ENCODE measurements around the gene CA10.

Gene CA10

GRCh38 chr17:51674579-51675255 is 483.8 kb downstream of the CA10 start:
- H3K27me3 ChIP-seq = no peaks in the 10 kb centered on the region
- TF ChIP-seq Cebpa-rat (IDR thresholded peaks at IDR 0.05) = no peak
- H3K36me3 ChIP-seq = no peaks in the 10 kb centered on the region
- H3K4me1 ChIP-seq = no peaks in the 10 kb centered on the region
- H3K4me3 ChIP-seq = no peak overlapping the region
- H3K4me2 ChIP-seq = no peak overlapping the region
- H3K9me3 ChIP-seq (replicated peaks in 1 of 11) = peaks cover 0 to 3% (median 0%) of the 10 kb centered on the region in 11 experiments; a peak in 5 of 22 replicates
- no peak overlapping the region for H3K27ac ChIP-seq
- H3K9ac ChIP-seq = no peak overlapping the region
- H4K20me1 ChIP-seq = no peaks in the 10 kb centered on the region

GRCh38 chr17:51673070-51673469 is 485.4 kb downstream of the CA10 start:
- Histone ChIP-seq H4K20me1 (no peaks in the 10 kb centered on the region), H3K9me3 (replicated peaks in 1 of 11) (peaks cover 12 to 18% (median 15%) of the 10 kb centered on the region in 11 experiments; a peak in 19 of 22 replicates), H3K27me3 (no peaks in the 10 kb centered on the region), H3K9ac (no peak overlapping the region), H3K4me1 (0 out of 20 replicates have a peak, but pooled peaks cover 0 to 2% (median 0%) of the 10 kb centered on the region in 10 experiments), H3K36me3 (no peaks in the 10 kb centered on the region), H3K27ac (no peak overlapping the region), H3K4me2 (no peak overlapping the region), H3K4me3 (no peak overlapping the region)
- no peak for TF ChIP-seq Cebpa-rat (IDR thresholded peaks at IDR 0.05)

GRCh38 chr17:51672065-51672464 is 486.4 kb downstream of the CA10 start:
- TF ChIP-seq Cebpa-rat (IDR thresholded peaks at IDR 0.05) = no peak
- no peak overlapping the region for H3K9ac ChIP-seq
- no peak overlapping the region for H3K27ac ChIP-seq
- H3K4me3 ChIP-seq = no peak overlapping the region
- H3K36me3 ChIP-seq = no peaks in the 10 kb centered on the region
- no peaks in the 10 kb centered on the region for H4K20me1 ChIP-seq
- H3K27me3 ChIP-seq = no peaks in the 10 kb centered on the region
- H3K9me3 ChIP-seq (replicated peaks in 1 of 11) = peaks cover 12 to 24% (median 17%) of the 10 kb centered on the region in 11 experiments; a peak in 19 of 22 replicates
- no peak overlapping the region for H3K4me2 ChIP-seq
- 0 out of 20 replicates have a peak, but pooled peaks cover 0 to 3% (median 0%) of the 10 kb centered on the region in 10 experiments for H3K4me1 ChIP-seq

GRCh38 chr17:51670899-51671298 is 487.6 kb downstream of the CA10 start:
- no peak for TF ChIP-seq Cebpa-rat (IDR thresholded peaks at IDR 0.05)
- Histone ChIP-seq H3K27me3 (no peaks in the 10 kb centered on the region), H3K4me3 (no peak overlapping the region), H3K9me3 (replicated peaks in 1 of 11) (peaks cover 12 to 24% (median 17%) of the 10 kb centered on the region in 11 experiments; a peak in 19 of 22 replicates), H3K27ac (no peak overlapping the region), H3K4me1 (0 out of 20 replicates have a peak, but pooled peaks cover 0 to 3% (median 0%) of the 10 kb centered on the region in 10 experiments), H3K4me2 (no peak overlapping the region), H4K20me1 (no peaks in the 10 kb centered on the region), H3K36me3 (no peaks in the 10 kb centered on the region), H3K9ac (no peak overlapping the region)

- Histone ChIP-seq H3K9ac (no peak overlapping the region), H4K20me1 (no peaks in the 10 kb centered on the region), H3K36me3 (no peaks in the 10 kb centered on the region), H3K9me3 (replicated peaks in 1 of 11) (peaks cover 12 to 24% (median 17%) of the 10 kb centered on the region in 11 experiments; a peak in 19 of 22 replicates), H3K4me1 (0 out of 20 replicates have a peak, but pooled peaks cover 0 to 3% (median 0%) of the 10 kb centered on the region in 10 experiments), H3K4me2 (no peak overlapping the region), H3K27me3 (no peaks in the 10 kb centered on the region), H3K4me3 (no peak overlapping the region), H3K27ac (no peak overlapping the region)
- no peak for TF ChIP-seq Cebpa-rat (IDR thresholded peaks at IDR 0.05)
Measured at GRCh38 chr17:51668963-51669246, 489.6 kb downstream of the CA10 start.

- TF ChIP-seq Cebpa-rat (IDR thresholded peaks at IDR 0.05) = no peak
- H3K27ac ChIP-seq = no peak overlapping the region
- H3K4me1 ChIP-seq = 0 out of 20 replicates have a peak, but pooled peaks cover 0 to 3% (median 0%) of the 10 kb centered on the region in 10 experiments
- H3K27me3 ChIP-seq = no peaks in the 10 kb centered on the region
- no peaks in the 10 kb centered on the region for H4K20me1 ChIP-seq
- no peaks in the 10 kb centered on the region for H3K36me3 ChIP-seq
- no peak overlapping the region for H3K4me3 ChIP-seq
- H3K9ac ChIP-seq = no peak overlapping the region
- peaks cover 12 to 24% (median 17%) of the 10 kb centered on the region in 11 experiments; a peak in 19 of 22 replicates for H3K9me3 ChIP-seq (replicated peaks in 1 of 11)
- no peak overlapping the region for H3K4me2 ChIP-seq
Measured at GRCh38 chr17:51668155-51668962, 490.2 kb downstream of the CA10 start.

GRCh38 chr17:51667706-51668083 is 490.8 kb downstream of the CA10 start:
- Histone ChIP-seq H3K27me3 (no peaks in the 10 kb centered on the region), H3K9me3 (replicated peaks in 1 of 11) (peaks cover 12 to 24% (median 17%) of the 10 kb centered on the region in 11 experiments; a peak in 19 of 22 replicates), H3K4me2 (no peak overlapping the region), H3K4me1 (0 out of 20 replicates have a peak, but pooled peaks cover 0 to 3% (median 0%) of the 10 kb centered on the region in 10 experiments), H3K36me3 (no peaks in the 10 kb centered on the region), H3K27ac (no peak overlapping the region), H4K20me1 (no peaks in the 10 kb centered on the region), H3K4me3 (no peak overlapping the region), H3K9ac (no peak overlapping the region)
- TF ChIP-seq Cebpa-rat (IDR thresholded peaks at IDR 0.05) = no peak

GRCh38 chr17:51666971-51667705 is 491.4 kb downstream of the CA10 start:
- H4K20me1 ChIP-seq = no peaks in the 10 kb centered on the region
- 0 out of 20 replicates have a peak, but pooled peaks cover 0 to 3% (median 0%) of the 10 kb centered on the region in 10 experiments for H3K4me1 ChIP-seq
- no peak overlapping the region for H3K9ac ChIP-seq
- TF ChIP-seq Cebpa-rat (IDR thresholded peaks at IDR 0.05) = no peak
- H3K27ac ChIP-seq = no peak overlapping the region
- no peak overlapping the region for H3K4me2 ChIP-seq
- H3K4me3 ChIP-seq = no peak overlapping the region
- peaks cover 12 to 24% (median 17%) of the 10 kb centered on the region in 11 experiments; a peak in 19 of 22 replicates for H3K9me3 ChIP-seq (replicated peaks in 1 of 11)
- H3K27me3 ChIP-seq = no peaks in the 10 kb centered on the region
- no peaks in the 10 kb centered on the region for H3K36me3 ChIP-seq
